Keratinocyte (primary cell): Measurements from ENCODE around the gene LRRFIP2. TPM values are rescaled to one million over a fixed set of nuclear protein-coding genes. Genes with fewer than 3 reads are reported as not detected.

Experiments used
- DNase-seq: peaks from one replicate; pipeline ENCODE4 v3.0.0-alpha.2; 2011; ENCODE audit warnings: low read depth, missing footprints, low spot score
- FAIRE-seq: peaks from 2 replicates; lab custom pipeline; 2011; peaks lifted over from hg19 to GRCh38; lab: Jason Lieb, UNC
- H2AFZ ChIP-seq: 2 replicates; pipeline ENCODE4 v1.6.0; 2012; ENCODE audit warnings: low read length, control low read depth, inconsistent platforms; ENCODE audit not compliant: control insufficient read depth
- H3K27ac ChIP-seq: 2 replicates; pipeline ENCODE4 v1.5.1; 2011; ENCODE audit warnings: low read length; ENCODE audit not compliant: control insufficient read depth, insufficient read depth
- H3K27me3 ChIP-seq: 3 replicates; pipeline ENCODE4 v1.6.0; 2011; ENCODE audit warnings: low read length; ENCODE audit not compliant: control insufficient read depth, insufficient read depth; ENCODE audit errors: extremely low read depth
- H3K36me3 ChIP-seq, 2 experiments: 2 replicates in 1 of 2; 3 replicates in 1 of 2; pipeline ENCODE4 v1.5.1; 2011; ENCODE audit warnings: low read length in 2 of 2, mild to moderate bottlenecking in 1 of 2; ENCODE audit not compliant: control insufficient read depth in 2 of 2, insufficient read depth in 2 of 2; ENCODE audit errors: extremely low read depth in 1 of 2
- H3K4me1 ChIP-seq: 3 replicates; pipeline ENCODE4 v1.5.1; 2011; ENCODE audit warnings: low read length; ENCODE audit not compliant: control insufficient read depth, insufficient read depth; ENCODE audit errors: extremely low read depth
- H3K4me2 ChIP-seq: 3 replicates; pipeline ENCODE4 v1.6.0; 2011; ENCODE audit warnings: low read depth, low read length; ENCODE audit not compliant: control insufficient read depth, insufficient read depth; ENCODE audit errors: extremely low read depth
- H3K4me3 ChIP-seq, 3 experiments: fragments of 200-600 bp in 1 of 3; sonication (generic) in 1 of 3; 2 replicates in 2 of 3; 3 replicates in 1 of 3; pipeline ENCODE4 v1.5.1; 2011 to 2016; ENCODE audit warnings: low read length in 3 of 3, mild to moderate bottlenecking in 3 of 3, control low read depth in 2 of 3, inconsistent platforms in 1 of 3, low read depth in 1 of 3, mixed read lengths in 1 of 3, mixed run types in 1 of 3, moderate library complexity in 1 of 3; ENCODE audit not compliant: control insufficient read depth in 2 of 3, insufficient read depth in 2 of 3; ENCODE audit errors: extremely low read depth in 1 of 3
- H3K79me2 ChIP-seq: 2 replicates; pipeline ENCODE4 v1.6.0; 2012; ENCODE audit warnings: low read length; ENCODE audit not compliant: control insufficient read depth, insufficient read depth
- H3K9ac ChIP-seq: 3 replicates; pipeline ENCODE4 v1.6.0; 2011; ENCODE audit warnings: low read length; ENCODE audit not compliant: control insufficient read depth, insufficient read depth; ENCODE audit errors: extremely low read depth
- H3K9me1 ChIP-seq: 3 replicates; pipeline ENCODE4 v1.6.0; 2011; ENCODE audit warnings: low read length; ENCODE audit not compliant: control insufficient read depth, insufficient read depth; ENCODE audit errors: extremely low read depth
- H3K9me3 ChIP-seq: 2 replicates; pipeline ENCODE4 v1.5.1; 2012; ENCODE audit warnings: low read depth, low read length; ENCODE audit not compliant: control insufficient read depth
- H4K20me1 ChIP-seq: 3 replicates; pipeline ENCODE4 v1.6.0; 2011; ENCODE audit warnings: low read length; ENCODE audit not compliant: control insufficient read depth, insufficient read depth; ENCODE audit errors: extremely low read depth
- EZH2 ChIP-seq: IDR thresholded peaks from one replicate; pipeline ENCODE4 v1.6.1; 2012; ENCODE audit warnings: inconsistent platforms, mild to moderate bottlenecking, low read length, moderate library complexity
- dilution Hi-C: fragments of 300-500 bp; cut with MboI; formaldehyde crosslinking; loops from one replicate; pipeline ENCODE4 v1.7.0; 2020; ENCODE audit warnings: low sequenced_read_pairs; ENCODE audit not compliant: extremely low pct_ligation_motif_present
- polyA plus RNA-seq, 5 experiments: library from polyadenylated mRNA; depleted of rRNA in 3 of 5; stranded (reverse) in 3 of 5; stranded (forward) in 1 of 5; unstranded in 1 of 5; fragments of >200 nt; gene quantifications; 1 replicate in 1 of 5; 2 replicates in 3 of 5; 3 replicates in 1 of 5; pipeline versions ENCODE4 v1.2.1 to v1.2.3, GENCODE V29; 2011 to 2012; ENCODE audit warnings: missing spikeins in 2 of 5, low read depth in 1 of 5, low replicate concordance in 1 of 5
- TF ChIP-seq, protein P1 (sequence below), 3 experiments: IDR thresholded peaks in 1 of 3; conservative IDR thresholded peaks in 1 of 3; optimal IDR thresholded peaks in 1 of 3; 2 replicates in 2 of 3; 3 replicates in 1 of 3; pipeline versions ENCODE3 to v1.5.1; 2011; ENCODE audit warnings: low read length in 3 of 3, mild to moderate bottlenecking in 3 of 3, moderate library complexity in 2 of 3, control low read depth in 1 of 3, inconsistent platforms in 1 of 3; ENCODE audit not compliant: insufficient read depth in 2 of 3; ENCODE audit errors: extremely low read depth in 1 of 3

LRRFIP2 gene
- polyA plus RNA-seq, 1 donor (not counting 4 experiments of a cell fraction or from before 2014, with no cell fraction given), result 70.3 TPM

DNA sequence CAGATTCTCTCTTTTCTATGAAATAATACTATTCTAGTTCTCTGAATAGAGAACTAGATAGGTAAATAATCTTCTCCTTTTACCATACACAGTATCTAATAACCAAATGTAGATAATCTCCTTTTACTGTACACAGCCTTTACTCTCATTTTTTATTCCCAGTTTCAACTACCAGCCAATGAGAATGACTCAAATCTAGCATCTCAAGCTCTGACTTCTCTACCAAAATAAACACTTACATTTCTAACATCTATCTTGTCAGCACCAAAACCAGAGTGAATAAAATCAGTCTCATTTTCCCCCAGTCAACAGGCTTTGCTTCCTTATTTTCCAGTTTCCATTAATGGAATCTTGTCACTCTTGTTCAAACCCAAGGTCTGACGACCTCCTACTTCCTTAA, 36.9 kb downstream of the LRRFIP2 start:
- DNase-seq (no peak), FAIRE-seq (no peak)
- dilution Hi-C loops, result no loop called here
- no peaks in the 10 kb centered on the region for H3K27me3 ChIP-seq
- H3K9ac ChIP-seq, result no peak overlapping the region
- peaks cover 68% of the 10 kb centered on the region for H3K79me2 ChIP-seq
- H3K4me2 ChIP-seq, result no peak overlapping the region
- TF ChIP-seq, protein P1, sequence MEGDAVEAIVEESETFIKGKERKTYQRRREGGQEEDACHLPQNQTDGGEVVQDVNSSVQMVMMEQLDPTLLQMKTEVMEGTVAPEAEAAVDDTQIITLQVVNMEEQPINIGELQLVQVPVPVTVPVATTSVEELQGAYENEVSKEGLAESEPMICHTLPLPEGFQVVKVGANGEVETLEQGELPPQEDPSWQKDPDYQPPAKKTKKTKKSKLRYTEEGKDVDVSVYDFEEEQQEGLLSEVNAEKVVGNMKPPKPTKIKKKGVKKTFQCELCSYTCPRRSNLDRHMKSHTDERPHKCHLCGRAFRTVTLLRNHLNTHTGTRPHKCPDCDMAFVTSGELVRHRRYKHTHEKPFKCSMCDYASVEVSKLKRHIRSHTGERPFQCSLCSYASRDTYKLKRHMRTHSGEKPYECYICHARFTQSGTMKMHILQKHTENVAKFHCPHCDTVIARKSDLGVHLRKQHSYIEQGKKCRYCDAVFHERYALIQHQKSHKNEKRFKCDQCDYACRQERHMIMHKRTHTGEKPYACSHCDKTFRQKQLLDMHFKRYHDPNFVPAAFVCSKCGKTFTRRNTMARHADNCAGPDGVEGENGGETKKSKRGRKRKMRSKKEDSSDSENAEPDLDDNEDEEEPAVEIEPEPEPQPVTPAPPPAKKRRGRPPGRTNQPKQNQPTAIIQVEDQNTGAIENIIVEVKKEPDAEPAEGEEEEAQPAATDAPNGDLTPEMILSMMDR (optimal IDR thresholded peaks at IDR 0.05 in 1 of 3, IDR thresholded peaks at IDR 0.05 in 1 of 3, conservative IDR thresholded peaks at IDR 0.05 in 1 of 3; ENCODE audit: extremely low read depth in 1 of 3, insufficient read depth in 2 of 3, low read length in 3 of 3), result no peak
- TF ChIP-seq EZH2, result no peak
- no peaks in the 10 kb centered on the region for H3K4me1 ChIP-seq
- no peaks in the 10 kb centered on the region for H3K9me3 ChIP-seq
- no peak overlapping the region for H3K27ac ChIP-seq
- no peak overlapping the region for H3K4me3 ChIP-seq
- no peaks in the 10 kb centered on the region for H4K20me1 ChIP-seq
- no peak overlapping the region for H2AFZ ChIP-seq
- H3K9me1 ChIP-seq, result peaks cover 3% of the 10 kb centered on the region
- H3K36me3 ChIP-seq, result peaks cover 0 to 14% of the 10 kb centered on the region in 2 experiments

DNA sequence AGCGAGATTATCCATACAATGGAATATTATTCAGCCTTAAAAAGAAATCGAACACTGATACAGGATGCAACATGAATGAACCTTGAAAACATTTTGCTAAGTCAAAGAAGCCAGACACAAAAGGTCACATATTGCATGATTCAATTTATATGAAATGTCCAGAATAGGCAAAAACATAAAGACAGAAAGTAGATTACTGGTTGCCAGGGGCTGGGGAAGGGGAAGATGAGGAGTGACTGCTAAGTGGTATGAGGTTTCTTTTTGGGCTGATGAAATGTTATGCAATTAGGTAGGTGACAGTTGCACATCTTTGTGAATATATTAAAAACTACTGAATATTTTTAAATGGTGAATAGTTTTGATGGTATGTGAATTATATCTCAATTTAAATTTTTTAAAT, 38.3 kb downstream of the LRRFIP2 start:
- H3K27ac ChIP-seq, result no peak overlapping the region
- DNase-seq, result no peak
- no peak overlapping the region for H3K9ac ChIP-seq
- no peak overlapping the region for H2AFZ ChIP-seq
- dilution Hi-C loops, result no loop called here
- H3K79me2 ChIP-seq, result peaks cover 72% of the 10 kb centered on the region
- H3K4me1 ChIP-seq, result peaks cover 1% of the 10 kb centered on the region
- no peaks in the 10 kb centered on the region for H3K9me3 ChIP-seq
- TF ChIP-seq, protein P1 (optimal IDR thresholded peaks at IDR 0.05 in 1 of 3, IDR thresholded peaks at IDR 0.05 in 1 of 3, conservative IDR thresholded peaks at IDR 0.05 in 1 of 3; ENCODE audit: extremely low read depth in 1 of 3, insufficient read depth in 2 of 3, low read length in 3 of 3), result no peak
- no peak for TF ChIP-seq EZH2
- H4K20me1 ChIP-seq, result no peaks in the 10 kb centered on the region
- no peak overlapping the region for H3K4me2 ChIP-seq
- FAIRE-seq, result no peak
- peaks cover 3% of the 10 kb centered on the region for H3K9me1 ChIP-seq
- H3K36me3 ChIP-seq, result peaks cover 0 to 5% of the 10 kb centered on the region in 2 experiments
- no peak overlapping the region for H3K4me3 ChIP-seq
- no peaks in the 10 kb centered on the region for H3K27me3 ChIP-seq
